ENCODE data around the gene OR14K1. TPM values are rescaled to one million over a fixed set of nuclear protein-coding genes. Genes with fewer than 3 reads are reported as not detected.
"Not testable (repeated sequence)": the region's sequence is repeated elsewhere in the genome, so short reads cannot be mapped to it uniquely, and the experiment has no call there.

The OR14K1 gene
- under 1 TPM in 1 of 4 donors, not detected in 3; 0.57 TPM for total RNA-seq

- TF ChIP-seq POLR2AphosphoS5 (IDR thresholded peaks at IDR 0.05): no peak
- no peak for TF ChIP-seq POLR2A (IDR thresholded peaks at IDR 0.05)
- TF ChIP-seq EP300 (IDR thresholded peaks at IDR 0.05): no peak
- TF ChIP-seq CTCF (IDR thresholded peaks at IDR 0.05): no peak
- Histone ChIP-seq H3K36me3 (no peaks in the 10 kb centered on the region), H3K4me1 (no peaks in the 10 kb centered on the region), H3K27ac (no peak within 1 kb of the TSS), H3K4me3 (no peak within 1 kb of the TSS), H3K9me3 (peaks cover 8% of the 10 kb centered on the region), H3K27me3 (no peaks in the 10 kb centered on the region)
- WGBS: 97% methylated on average over 1 of the region's 1 CpG
- no peak for DNase-seq (ENCODE audit: low spot score in 2 of 2)
These were observed at the start of gene OR14K1 for GRCh38 chr1:247738315-247738714. Gene OR14K1, plus strand, starts transcription at chr1:247738615. Its CDS starts 0 bp downstream, at chr1:247738615.

GRCh38 chr1:247701338-247701737 lies 37.1 kb upstream of the OR14K1 start:
- 74% methylated on average over 1 of the region's 1 CpG for WGBS
- Histone ChIP-seq H3K27me3 (no peaks in the 10 kb centered on the region), H3K9me3 (peaks cover under 1% of the 10 kb centered on the region), H3K27ac (no peak overlapping the region), H3K4me1 (no peaks in the 10 kb centered on the region), H3K36me3 (no peaks in the 10 kb centered on the region), H3K4me3 (no peak overlapping the region)
- no peak for DNase-seq (ENCODE audit: low spot score in 2 of 2)
- TF ChIP-seq EP300 (IDR thresholded peaks at IDR 0.05) (no peak), POLR2A (IDR thresholded peaks at IDR 0.05) (no peak), CTCF (IDR thresholded peaks at IDR 0.05) (no peak), POLR2AphosphoS5 (IDR thresholded peaks at IDR 0.05) (no peak)

GRCh38 chr1:247710681-247711080 lies 27.7 kb upstream of the OR14K1 start:
- not testable (repeated sequence) for H3K36me3 ChIP-seq; H3K27me3 ChIP-seq; H3K4me3 ChIP-seq; H3K27ac ChIP-seq; H3K9me3 ChIP-seq; DNase-seq (ENCODE audit: low spot score in 2 of 2); H3K4me1 ChIP-seq
- 92% methylated on average over 8 of the region's 8 CpGs for WGBS

GRCh38 chr1:247713753-247714152 lies 24.7 kb upstream of the OR14K1 start:
- DNase-seq (ENCODE audit: low spot score in 2 of 2): no peak
- Histone ChIP-seq H3K27ac (no peak overlapping the region), H3K36me3 (no peaks in the 10 kb centered on the region), H3K27me3 (no peaks in the 10 kb centered on the region), H3K4me1 (no peaks in the 10 kb centered on the region), H3K4me3 (no peak overlapping the region), H3K9me3 (no peaks in the 10 kb centered on the region)
- no peak for TF ChIP-seq POLR2AphosphoS5 (IDR thresholded peaks at IDR 0.05)
- WGBS: 94% methylated on average over 7 of the region's 7 CpGs

GRCh38 chr1:247716546-247716945 lies 21.9 kb upstream of the OR14K1 start, which contains the start of gene OR6F1:
Gene OR6F1, minus strand, starts transcription at chr1:247716646. Its CDS starts 3,891 bp downstream, at chr1:247712755.
- Histone ChIP-seq H3K36me3 (no peaks in the 10 kb centered on the region), H3K4me1 (no peaks in the 10 kb centered on the region), H3K9me3 (peaks cover 7% of the 10 kb centered on the region), H3K4me3 (no peak within 1 kb of the TSS), H3K27ac (no peak within 1 kb of the TSS), H3K27me3 (no peaks in the 10 kb centered on the region)
- TF ChIP-seq POLR2AphosphoS5 (IDR thresholded peaks at IDR 0.05) (no peak), CTCF (IDR thresholded peaks at IDR 0.05) (no peak), POLR2A (IDR thresholded peaks at IDR 0.05) (no peak), EP300 (IDR thresholded peaks at IDR 0.05) (no peak)
- DNase-seq (ENCODE audit: low spot score in 2 of 2): no peak
- WGBS: 85% methylated on average over 3 of the region's 3 CpGs

- no peaks in the 10 kb centered on the region for H3K4me1 ChIP-seq
- H3K27ac ChIP-seq: no peak overlapping the region
- TF ChIP-seq POLR2A (IDR thresholded peaks at IDR 0.05) (no peak), EP300 (IDR thresholded peaks at IDR 0.05) (no peak), POLR2AphosphoS5 (IDR thresholded peaks at IDR 0.05) (no peak), CTCF (IDR thresholded peaks at IDR 0.05) (no peak)
- no peaks in the 10 kb centered on the region for H3K27me3 ChIP-seq
- DNase-seq (ENCODE audit: low spot score in 2 of 2): no peak
- WGBS: 85% methylated on average over 4 of the region's 4 CpGs
- H3K4me3 ChIP-seq: no peak overlapping the region
- H3K9me3 ChIP-seq: peaks cover 7% of the 10 kb centered on the region
- no peaks in the 10 kb centered on the region for H3K36me3 ChIP-seq
These were observed 17.2 kb upstream of the OR14K1 start for GRCh38 chr1:247721222-247721621.
